ENCODE results near the gene WDR4. TPM values are rescaled to one million over a fixed set of nuclear protein-coding genes. Genes with fewer than 3 reads are reported as not detected.

WDR4 gene
- total and polyA plus RNA-seq, 9 of the 15 experiments (the other 6 are each of a cell fraction or from before 2014, with no cell fraction given): 5.4 to 95.4 (median 32.1) TPM

- TF ChIP-seq PHF21A (IDR thresholded peaks at IDR 0.05; ENCODE audit: borderline replicate concordance, low read depth) (0 out of 2 replicates have a peak, but pooled peaks have one; percentile 31), HMG20B (CRISPR knock-in tag; IDR thresholded peaks at IDR 0.05) (no peak), NELFE (IDR thresholded peaks at IDR 0.05; ENCODE audit: insufficient read depth, insufficient read length) (no peak), NFE2 (IDR thresholded peaks at IDR 0.05; ENCODE audit: low read depth) (peak; percentile 3; the same call in 1 of the 2 replicates), RBM22 (IDR thresholded peaks at IDR 0.05; ENCODE audit: low read depth, low read length, poor library complexity, severe bottlenecking) (peak; percentile 57), SUPT5H (IDR thresholded peaks at IDR 0.05) (peak; percentile 98), ZBTB49 (CRISPR knock-in tag; IDR thresholded peaks at IDR 0.05; ENCODE audit: borderline replicate concordance) (no peak), DDX20 (tag; IDR thresholded peaks at IDR 0.05; ENCODE audit: low read depth) (no peak), NCOA1 (IDR thresholded peaks at IDR 0.05; ENCODE audit: low read depth) (no peak), HOXB6 (CRISPR knock-in tag; IDR thresholded peaks at IDR 0.05; ENCODE audit: borderline replicate concordance) (no peak), HMBOX1 (IDR thresholded peaks at IDR 0.05) (no peak), ZNF121 (CRISPR knock-in tag; conservative IDR thresholded peaks at IDR 0.05) (no peak), FOXP1 (CRISPR knock-in tag; IDR thresholded peaks at IDR 0.05) (peak; percentile 80), CAMTA2 (CRISPR knock-in tag; conservative IDR thresholded peaks at IDR 0.05) (0 out of 2 replicates have a peak, but pooled peaks have one; percentile 13), PTBP1 (IDR thresholded peaks at IDR 0.05; ENCODE audit: low read depth, low read length) (0 out of 2 replicates have a peak, but pooled peaks have one; percentile 5), NFIX (CRISPR knock-in tag; IDR thresholded peaks at IDR 0.05; ENCODE audit: low read depth) (no peak), RAD21 (CRISPR knock-in tag; conservative IDR thresholded peaks at IDR 0.05 in 1 of 2, IDR thresholded peaks at IDR 0.05 in 1 of 2) (peak in 1 of 2 experiments; percentile 4; a peak in 1 of 4 replicates), SNRNP70 (optimal IDR thresholded peaks at IDR 0.05; ENCODE audit: low read depth, low read length) (no peak), TAF1 (IDR thresholded peaks at IDR 0.05; ENCODE audit: control insufficient read depth, extremely low read depth, insufficient read depth, low read length, severe bottlenecking) (peak; percentile 94), ZNF175 (CRISPR knock-in tag; IDR thresholded peaks at IDR 0.05; ENCODE audit: low read depth) (no peak), L3MBTL2 (IDR thresholded peaks at IDR 0.05) (peak; percentile 57), ZNF395 (CRISPR knock-in tag; IDR thresholded peaks at IDR 0.05) (no peak), CXXC5 (CRISPR knock-in tag; IDR thresholded peaks at IDR 0.05) (peak; percentile 64), EHMT2 (IDR thresholded peaks at IDR 0.05) (no peak), POLR3A (IDR thresholded peaks at IDR 0.05; ENCODE audit: borderline replicate concordance, extremely low read depth, insufficient read depth, insufficient read length) (no peak)
Observed at GRCh38 chr21:42892931-42893755, 13.8 kb upstream of the WDR4 start, which contains the start of gene NDUFV3 (continued).
